ENCODE measurements around the gene SMYD3.

DNA sequence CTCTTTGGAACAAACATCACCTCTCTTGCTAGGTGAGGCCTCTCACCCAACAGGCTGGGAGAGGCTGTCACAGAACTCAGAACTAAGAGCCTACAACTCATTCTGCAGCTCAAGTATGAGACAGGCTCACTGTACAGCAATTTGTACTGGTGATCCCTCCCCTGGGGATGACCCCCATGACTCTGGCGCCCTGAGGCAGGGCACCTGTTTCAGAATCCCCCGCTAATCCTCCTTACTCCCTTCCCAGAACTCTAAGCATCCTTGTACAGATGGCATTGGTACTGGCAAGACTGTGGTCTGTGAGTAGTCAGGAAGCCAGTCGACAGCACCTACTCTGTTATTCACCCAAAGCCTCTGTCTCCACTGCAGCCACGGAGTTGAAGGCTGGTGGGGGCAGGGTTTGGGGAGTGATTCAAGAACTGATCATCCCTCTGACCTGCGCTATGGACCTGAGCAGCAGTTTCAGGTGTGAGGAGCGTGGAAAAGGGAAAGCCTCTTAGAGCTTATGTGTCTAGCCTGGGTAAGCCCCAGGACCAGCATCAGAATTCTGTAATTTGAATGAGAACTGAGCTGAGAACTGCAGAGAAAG is 696.8 kb downstream of the SMYD3 start:
- TF ChIP-seq, protein P1, sequence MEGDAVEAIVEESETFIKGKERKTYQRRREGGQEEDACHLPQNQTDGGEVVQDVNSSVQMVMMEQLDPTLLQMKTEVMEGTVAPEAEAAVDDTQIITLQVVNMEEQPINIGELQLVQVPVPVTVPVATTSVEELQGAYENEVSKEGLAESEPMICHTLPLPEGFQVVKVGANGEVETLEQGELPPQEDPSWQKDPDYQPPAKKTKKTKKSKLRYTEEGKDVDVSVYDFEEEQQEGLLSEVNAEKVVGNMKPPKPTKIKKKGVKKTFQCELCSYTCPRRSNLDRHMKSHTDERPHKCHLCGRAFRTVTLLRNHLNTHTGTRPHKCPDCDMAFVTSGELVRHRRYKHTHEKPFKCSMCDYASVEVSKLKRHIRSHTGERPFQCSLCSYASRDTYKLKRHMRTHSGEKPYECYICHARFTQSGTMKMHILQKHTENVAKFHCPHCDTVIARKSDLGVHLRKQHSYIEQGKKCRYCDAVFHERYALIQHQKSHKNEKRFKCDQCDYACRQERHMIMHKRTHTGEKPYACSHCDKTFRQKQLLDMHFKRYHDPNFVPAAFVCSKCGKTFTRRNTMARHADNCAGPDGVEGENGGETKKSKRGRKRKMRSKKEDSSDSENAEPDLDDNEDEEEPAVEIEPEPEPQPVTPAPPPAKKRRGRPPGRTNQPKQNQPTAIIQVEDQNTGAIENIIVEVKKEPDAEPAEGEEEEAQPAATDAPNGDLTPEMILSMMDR (IDR thresholded peaks at IDR 0.05), result no peak
- TF ChIP-seq POLR2A (IDR thresholded peaks at IDR 0.05; ENCODE audit: low read depth), result no peak
